SJCRH30 (cell line): ENCODE results near the gene KDM1B. TPM values are rescaled to one million over a fixed set of nuclear protein-coding genes. Genes with fewer than 3 reads are reported as not detected.
A peak's percentile ranks its signal among the peaks of the same experiment; 100 is the strongest.

Experiments used
- DNase-seq, 2 experiments: peaks; one replicate each; pipeline ENCODE4 v3.0.0-alpha.2; 2015 to 2020
- H3K27ac ChIP-seq: fragments of 250-450 bp; sonication (Bioruptor Pico); 2 replicates; pipeline ENCODE4 v1.5.1; 2020; ENCODE audit warnings: mild to moderate bottlenecking, moderate library complexity
- H3K27me3 ChIP-seq: fragments of 250-450 bp; sonication (Bioruptor Pico); 2 replicates; pipeline ENCODE4 v1.5.1; 2020; ENCODE audit warnings: mild to moderate bottlenecking, moderate library complexity
- H3K36me3 ChIP-seq: fragments of 250-450 bp; sonication (Bioruptor Pico); 2 replicates; pipeline ENCODE4 v1.5.1; 2020; ENCODE audit warnings: mild to moderate bottlenecking, moderate library complexity
- H3K4me1 ChIP-seq: fragments of 250-450 bp; sonication (Bioruptor Pico); 2 replicates; pipeline ENCODE4 v1.5.1; 2020; ENCODE audit warnings: mild to moderate bottlenecking, moderate library complexity
- H3K4me3 ChIP-seq: fragments of 250-450 bp; sonication (Bioruptor Pico); 2 replicates; pipeline ENCODE4 v1.5.1; 2020; ENCODE audit warnings: mild to moderate bottlenecking, moderate library complexity
- H3K9me3 ChIP-seq: fragments of 250-450 bp; sonication (Bioruptor Pico); replicated peaks from 2 replicates; pipeline ENCODE4 v1.5.1; 2020; ENCODE audit warnings: mild to moderate bottlenecking, moderate library complexity
- total RNA-seq: library from RNA; depleted of rRNA; stranded (reverse); fragments of >200 nt; shearing (Covaris generic); gene quantifications from 2 replicates; pipeline ENCODE4 v1.2.3, GENCODE V29; 2014; rRNA removed

The KDM1B gene, protein sequence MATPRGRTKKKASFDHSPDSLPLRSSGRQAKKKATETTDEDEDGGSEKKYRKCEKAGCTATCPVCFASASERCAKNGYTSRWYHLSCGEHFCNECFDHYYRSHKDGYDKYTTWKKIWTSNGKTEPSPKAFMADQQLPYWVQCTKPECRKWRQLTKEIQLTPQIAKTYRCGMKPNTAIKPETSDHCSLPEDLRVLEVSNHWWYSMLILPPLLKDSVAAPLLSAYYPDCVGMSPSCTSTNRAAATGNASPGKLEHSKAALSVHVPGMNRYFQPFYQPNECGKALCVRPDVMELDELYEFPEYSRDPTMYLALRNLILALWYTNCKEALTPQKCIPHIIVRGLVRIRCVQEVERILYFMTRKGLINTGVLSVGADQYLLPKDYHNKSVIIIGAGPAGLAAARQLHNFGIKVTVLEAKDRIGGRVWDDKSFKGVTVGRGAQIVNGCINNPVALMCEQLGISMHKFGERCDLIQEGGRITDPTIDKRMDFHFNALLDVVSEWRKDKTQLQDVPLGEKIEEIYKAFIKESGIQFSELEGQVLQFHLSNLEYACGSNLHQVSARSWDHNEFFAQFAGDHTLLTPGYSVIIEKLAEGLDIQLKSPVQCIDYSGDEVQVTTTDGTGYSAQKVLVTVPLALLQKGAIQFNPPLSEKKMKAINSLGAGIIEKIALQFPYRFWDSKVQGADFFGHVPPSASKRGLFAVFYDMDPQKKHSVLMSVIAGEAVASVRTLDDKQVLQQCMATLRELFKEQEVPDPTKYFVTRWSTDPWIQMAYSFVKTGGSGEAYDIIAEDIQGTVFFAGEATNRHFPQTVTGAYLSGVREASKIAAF
- 6.9 and 7.2 TPM in 2 replicates for total RNA-seq

DNA sequence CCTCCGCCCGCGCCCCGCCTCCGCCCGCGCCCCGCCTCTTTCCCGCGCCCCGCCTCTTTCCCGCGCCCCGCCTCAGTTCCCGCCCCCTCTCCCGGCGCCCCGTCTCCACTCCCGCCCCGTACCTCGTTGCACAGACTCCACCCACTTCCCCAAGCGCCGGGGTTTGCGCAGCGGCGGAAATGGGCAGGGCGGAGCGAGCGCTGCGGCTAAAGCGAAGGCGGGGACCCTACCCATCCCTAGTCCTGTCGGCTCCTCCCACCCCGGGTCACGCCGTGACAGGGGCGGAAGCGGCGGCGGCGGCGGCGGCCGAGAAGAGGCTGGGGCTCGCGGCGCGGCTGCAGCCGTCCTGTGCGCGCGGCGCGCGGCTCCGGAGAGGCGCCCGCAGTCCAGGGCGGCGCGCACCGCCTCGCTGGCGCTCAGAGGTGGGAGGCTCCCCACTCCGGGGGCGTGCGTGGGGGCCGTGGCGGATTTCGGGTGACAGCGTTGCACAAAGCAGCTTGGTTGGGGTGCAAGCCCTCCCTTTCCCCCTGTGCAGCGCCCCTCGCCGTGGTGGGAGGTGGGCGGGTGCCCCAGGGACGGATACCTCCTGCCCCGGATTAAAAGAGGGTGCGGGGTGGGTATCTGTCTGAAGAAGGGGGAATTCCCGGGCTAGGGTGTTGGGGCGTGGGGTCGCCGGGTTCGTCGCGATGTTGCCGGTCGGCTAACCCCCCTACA lies at the start of gene KDM1B:
TSS of gene KDM1B (plus strand) at position 273 of the 714 bp plus-strand sequence. CDS start 4,474 bp downstream, outside the sequence.
- Histone ChIP-seq H3K4me3 (peak within 1 kb of the TSS; percentile 90), H3K27me3 (no peaks in the 10 kb centered on the region), H3K4me1 (no peaks in the 10 kb centered on the region), H3K9me3 (no peaks in the 10 kb centered on the region), H3K36me3 (no peaks in the 10 kb centered on the region), H3K27ac (peak within 1 kb of the TSS; percentile 44; the same call in 1 of the 2 replicates)
- peak; percentile 93 to 94 for DNase-seq

DNA sequence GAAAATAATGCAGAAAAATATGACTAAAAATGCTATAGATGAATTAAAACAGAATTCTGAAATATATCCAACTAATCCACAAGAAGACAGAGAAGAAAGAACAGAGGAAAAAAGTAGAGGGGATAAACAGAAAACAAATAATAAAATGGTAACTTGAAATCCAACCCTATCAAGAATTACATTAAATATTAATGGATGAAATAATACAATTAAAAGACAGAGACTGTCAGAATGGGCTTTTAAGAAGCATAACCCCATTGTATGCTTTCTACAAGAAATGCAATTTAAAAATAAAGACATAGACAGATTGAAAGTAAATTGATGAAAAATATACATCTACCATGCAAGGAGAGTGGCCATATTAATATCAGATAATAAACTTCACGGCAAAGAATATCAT lies 48.2 kb upstream of the KDM1B start:
- DNase-seq, result no peak
- Histone ChIP-seq H3K4me1 (no peaks in the 10 kb centered on the region), H3K9me3 (no peaks in the 10 kb centered on the region), H3K36me3 (no peaks in the 10 kb centered on the region), H3K27ac (no peak overlapping the region), H3K27me3 (no peaks in the 10 kb centered on the region), H3K4me3 (no peak overlapping the region)

DNA sequence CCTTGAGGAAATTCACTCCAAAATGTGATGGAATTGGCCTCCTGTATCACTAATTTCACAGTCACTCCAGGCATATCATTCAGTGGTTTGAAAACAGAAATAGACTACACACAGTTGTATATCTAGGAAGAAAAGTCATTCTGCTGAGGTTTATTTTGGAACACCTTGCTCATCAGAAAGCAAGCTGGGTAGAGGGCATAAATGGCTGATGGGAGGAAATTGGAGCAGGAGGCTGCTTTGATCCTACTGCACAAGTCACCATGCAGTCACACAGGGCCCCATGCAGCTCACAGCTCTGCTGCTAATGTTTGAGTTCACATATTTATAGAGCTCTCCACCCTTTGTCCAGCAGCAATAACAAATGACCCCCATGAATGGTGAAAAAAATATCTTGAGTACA lies 45.1 kb upstream of the KDM1B start:
- Histone ChIP-seq H3K4me1 (no peaks in the 10 kb centered on the region), H3K27me3 (no peaks in the 10 kb centered on the region), H3K9me3 (no peaks in the 10 kb centered on the region), H3K36me3 (no peaks in the 10 kb centered on the region), H3K27ac (no peak overlapping the region), H3K4me3 (no peak overlapping the region)
- no peak for DNase-seq

DNA sequence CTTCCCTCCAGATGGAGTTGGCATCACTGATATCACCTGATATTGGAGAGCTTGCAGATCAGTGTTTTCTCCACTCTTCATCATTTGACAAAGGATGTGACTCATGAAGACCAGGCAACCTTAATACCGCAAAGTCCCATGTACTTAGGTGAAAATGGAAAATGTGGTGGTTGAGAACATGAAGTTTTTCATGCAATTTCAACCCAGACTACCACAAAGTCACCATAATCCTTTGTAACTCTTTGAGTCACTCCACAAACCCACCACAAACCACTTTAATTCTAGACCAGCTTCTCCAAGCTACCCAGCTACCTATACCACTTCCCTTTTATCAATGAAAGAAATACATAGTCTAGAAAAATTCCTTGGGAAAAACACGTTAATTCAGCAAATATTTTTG lies 39.9 kb upstream of the KDM1B start:
- no peaks in the 10 kb centered on the region for H3K9me3 ChIP-seq
- no peak for DNase-seq
- H3K4me3 ChIP-seq, result no peak overlapping the region
- no peak overlapping the region for H3K27ac ChIP-seq
- no peaks in the 10 kb centered on the region for H3K4me1 ChIP-seq
- H3K27me3 ChIP-seq, result no peaks in the 10 kb centered on the region
- H3K36me3 ChIP-seq, result no peaks in the 10 kb centered on the region

DNA sequence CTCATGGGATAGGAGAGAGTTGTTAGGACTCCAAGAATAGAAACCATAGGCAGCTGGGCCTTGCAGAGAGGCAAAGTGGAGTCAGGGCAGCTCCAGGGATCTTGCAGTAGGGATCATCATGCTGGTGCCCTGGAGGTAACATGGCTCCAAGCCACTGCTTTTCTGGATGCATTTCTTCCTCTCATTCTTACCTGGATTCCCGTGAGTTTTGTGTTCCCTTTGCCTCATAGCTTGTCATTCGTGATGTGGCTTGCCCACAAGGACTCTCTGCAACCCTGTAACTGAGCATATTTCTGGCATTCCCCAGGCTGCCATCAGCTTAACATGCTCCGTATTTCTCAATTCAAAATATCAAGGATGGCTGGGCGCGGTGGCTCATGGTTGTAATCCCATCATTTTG lies 38.1 kb upstream of the KDM1B start:
- Histone ChIP-seq H3K9me3 (no peaks in the 10 kb centered on the region), H3K36me3 (no peaks in the 10 kb centered on the region), H3K4me3 (no peak overlapping the region), H3K27ac (no peak overlapping the region), H3K4me1 (no peaks in the 10 kb centered on the region), H3K27me3 (no peaks in the 10 kb centered on the region)
- no peak for DNase-seq

DNA sequence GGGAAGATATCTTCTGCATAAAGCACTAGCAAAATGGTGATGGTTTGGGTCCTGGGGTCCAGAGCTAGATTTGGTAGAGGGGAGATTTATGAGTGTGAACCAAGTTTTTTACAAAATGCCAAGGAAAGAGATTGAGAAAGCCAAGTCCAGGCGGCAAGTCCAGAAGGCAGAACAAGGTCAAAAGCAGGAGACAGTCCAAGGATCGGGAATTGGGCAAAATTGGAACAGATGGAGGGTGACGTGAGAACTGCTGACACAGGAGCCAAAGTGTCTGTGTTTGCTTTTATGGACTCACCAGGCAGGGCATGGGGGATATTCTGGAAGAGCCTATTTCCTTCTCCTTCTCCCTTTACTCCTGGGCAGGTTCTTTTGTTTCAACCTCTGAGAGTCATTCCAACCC lies 36.9 kb upstream of the KDM1B start:
- no peak overlapping the region for H3K27ac ChIP-seq
- no peak overlapping the region for H3K4me3 ChIP-seq
- no peaks in the 10 kb centered on the region for H3K9me3 ChIP-seq
- no peaks in the 10 kb centered on the region for H3K4me1 ChIP-seq
- no peaks in the 10 kb centered on the region for H3K36me3 ChIP-seq
- DNase-seq, result no peak
- H3K27me3 ChIP-seq, result no peaks in the 10 kb centered on the region

DNA sequence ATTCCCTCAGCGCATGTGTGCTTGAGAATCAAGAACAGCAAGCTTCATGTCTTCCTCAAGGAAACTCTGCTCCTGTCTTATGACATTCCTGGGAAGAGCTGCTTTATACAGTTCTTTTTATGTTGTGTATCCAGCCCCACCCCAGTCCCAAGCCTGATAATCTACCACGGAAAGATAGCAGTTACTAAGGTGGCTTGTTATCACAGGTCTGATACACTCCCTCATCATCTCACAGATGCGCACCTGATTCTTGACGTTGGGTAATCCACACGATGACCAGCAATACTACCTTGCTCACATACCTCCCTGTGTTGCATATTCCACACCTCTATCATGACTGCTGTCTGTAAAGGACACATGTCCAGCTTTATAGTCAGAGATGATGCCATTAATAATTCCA lies 36.0 kb upstream of the KDM1B start:
- H3K4me1 ChIP-seq, result no peaks in the 10 kb centered on the region
- H3K36me3 ChIP-seq, result no peaks in the 10 kb centered on the region
- no peak overlapping the region for H3K4me3 ChIP-seq
- no peaks in the 10 kb centered on the region for H3K27me3 ChIP-seq
- no peak for DNase-seq
- H3K27ac ChIP-seq, result no peak overlapping the region
- H3K9me3 ChIP-seq, result no peaks in the 10 kb centered on the region

DNA sequence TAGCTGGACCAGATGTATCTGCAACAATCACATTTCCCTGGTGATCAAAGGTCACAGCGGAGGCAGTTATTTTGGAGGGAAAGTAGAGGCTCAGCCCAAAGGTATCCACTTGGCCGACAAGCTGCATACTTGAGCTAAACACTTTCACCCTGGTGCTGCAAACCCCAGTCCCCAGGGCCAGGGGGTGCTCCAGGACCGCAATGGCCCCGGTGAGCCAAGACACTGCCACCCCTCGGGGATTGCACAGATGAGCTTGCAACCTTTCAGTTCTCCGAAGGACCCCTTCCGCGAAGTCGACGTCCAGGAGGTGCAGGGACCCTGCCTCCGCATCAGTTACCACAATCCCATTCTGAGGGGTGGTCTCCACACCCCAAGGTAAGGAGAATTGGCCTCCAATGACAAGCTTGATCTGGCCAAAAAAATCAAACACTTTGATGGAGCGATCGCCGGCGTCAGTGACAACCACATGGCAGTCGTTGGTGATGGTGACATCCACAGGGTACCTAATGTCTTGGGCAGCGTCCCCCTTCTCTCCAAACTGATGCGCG lies 33.6 kb upstream of the KDM1B start:
- Histone ChIP-seq H3K4me3 (no peak overlapping the region), H3K27me3 (no peaks in the 10 kb centered on the region), H3K9me3 (no peaks in the 10 kb centered on the region), H3K4me1 (no peaks in the 10 kb centered on the region), H3K36me3 (no peaks in the 10 kb centered on the region), H3K27ac (no peak overlapping the region)
- DNase-seq, result no peak

DNA sequence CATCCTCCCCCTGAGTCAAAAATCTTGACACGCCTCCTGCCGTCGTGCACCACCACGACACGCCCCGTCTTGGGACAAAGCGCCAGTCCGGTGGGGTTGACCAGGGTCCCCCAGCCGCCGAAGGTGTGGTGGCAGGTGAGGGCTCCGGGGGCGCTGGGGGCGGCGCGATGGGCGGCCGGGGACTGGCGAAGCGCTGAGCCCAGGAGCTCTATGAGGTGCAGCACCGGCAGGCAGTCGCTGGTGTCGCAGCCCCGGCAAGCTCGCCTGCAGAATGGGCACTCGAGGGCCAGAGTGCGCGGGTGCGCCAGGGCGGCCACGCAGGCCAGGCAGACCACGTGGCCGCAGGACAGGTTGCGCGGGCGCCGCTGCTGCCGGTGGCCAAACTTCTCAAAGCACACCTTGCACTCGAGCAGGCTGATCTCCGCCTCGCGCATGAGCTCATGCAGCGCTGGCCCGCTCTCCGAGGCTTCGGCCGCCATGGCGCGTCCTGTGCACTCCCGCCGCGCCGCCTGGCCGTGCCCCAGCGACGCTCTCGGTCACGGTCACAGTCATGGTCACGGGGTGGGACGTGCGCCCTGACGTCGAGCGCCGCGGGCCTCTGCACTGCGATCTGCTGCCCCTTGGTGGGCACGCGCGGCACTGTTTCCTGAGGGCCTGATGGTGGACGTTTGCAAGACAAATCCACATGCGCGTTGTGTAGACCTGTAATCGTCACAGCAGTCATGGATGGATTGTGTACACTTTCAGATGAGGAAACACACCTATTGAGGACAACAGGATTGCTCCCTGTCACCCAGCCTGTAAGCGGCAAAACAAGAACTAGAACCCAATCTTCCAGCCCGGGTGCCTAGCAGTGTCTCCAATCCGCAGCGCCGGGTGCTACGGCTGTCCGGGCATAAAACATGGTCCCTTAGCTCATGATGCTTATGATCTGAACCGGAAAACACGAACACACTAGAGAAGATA lies 32.8 kb upstream of the KDM1B start, which contains the start of gene NHLRC1:
TSS of gene NHLRC1 (minus strand) at position 550 of the 966 bp plus-strand sequence. CDS start at position 479, 71 bp downstream.
- Histone ChIP-seq H3K4me1 (no peaks in the 10 kb centered on the region), H3K4me3 (no peak within 1 kb of the TSS), H3K9me3 (no peaks in the 10 kb centered on the region), H3K36me3 (no peaks in the 10 kb centered on the region), H3K27me3 (no peaks in the 10 kb centered on the region), H3K27ac (no peak within 1 kb of the TSS)
- no peak for DNase-seq

DNA sequence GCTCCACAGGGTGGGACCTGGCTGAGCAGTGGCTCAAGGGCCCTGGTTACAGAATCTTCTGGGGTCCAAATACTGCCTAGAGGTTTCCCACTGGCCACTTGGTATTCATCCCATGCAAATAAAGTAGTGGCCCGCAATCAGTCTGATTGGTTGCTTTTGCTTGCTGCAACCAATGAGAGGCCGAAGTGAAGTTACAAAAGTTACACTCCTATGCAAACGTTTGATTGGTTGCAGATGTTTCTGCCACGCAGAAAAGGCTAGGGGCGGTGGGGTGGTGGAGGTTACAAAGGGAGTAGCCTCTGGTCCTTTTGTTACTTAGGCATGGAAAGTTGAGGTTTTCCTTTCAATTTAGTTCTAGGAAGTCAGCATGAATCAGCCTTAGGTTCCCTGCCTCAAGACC lies 29.1 kb upstream of the KDM1B start:
- Histone ChIP-seq H3K4me3 (no peak overlapping the region), H3K4me1 (no peaks in the 10 kb centered on the region), H3K36me3 (no peaks in the 10 kb centered on the region), H3K27ac (no peak overlapping the region), H3K27me3 (no peaks in the 10 kb centered on the region), H3K9me3 (no peaks in the 10 kb centered on the region)
- no peak for DNase-seq

DNA sequence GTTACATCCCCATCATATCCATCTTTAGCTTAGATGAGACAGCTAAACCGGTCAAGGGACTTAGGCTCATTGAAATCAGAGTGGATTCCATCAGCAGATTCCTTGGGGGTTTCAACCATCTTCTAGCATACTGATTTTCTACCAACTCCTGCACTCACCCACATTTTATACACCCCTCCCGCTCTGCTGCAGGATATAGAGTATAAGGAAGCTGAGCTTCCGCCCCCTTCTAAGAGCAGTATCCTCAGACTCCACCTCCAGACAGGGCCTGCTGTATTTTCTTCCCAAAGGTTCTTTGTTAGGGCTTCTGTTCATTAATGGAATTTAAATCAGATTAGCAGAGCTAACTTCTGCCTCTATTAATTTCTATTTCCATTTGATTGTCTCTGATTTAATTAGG lies 22.9 kb upstream of the KDM1B start:
- DNase-seq, result no peak
- Histone ChIP-seq H3K36me3 (no peaks in the 10 kb centered on the region), H3K4me1 (no peaks in the 10 kb centered on the region), H3K9me3 (no peaks in the 10 kb centered on the region), H3K4me3 (no peak overlapping the region), H3K27me3 (no peaks in the 10 kb centered on the region), H3K27ac (no peak overlapping the region)

DNA sequence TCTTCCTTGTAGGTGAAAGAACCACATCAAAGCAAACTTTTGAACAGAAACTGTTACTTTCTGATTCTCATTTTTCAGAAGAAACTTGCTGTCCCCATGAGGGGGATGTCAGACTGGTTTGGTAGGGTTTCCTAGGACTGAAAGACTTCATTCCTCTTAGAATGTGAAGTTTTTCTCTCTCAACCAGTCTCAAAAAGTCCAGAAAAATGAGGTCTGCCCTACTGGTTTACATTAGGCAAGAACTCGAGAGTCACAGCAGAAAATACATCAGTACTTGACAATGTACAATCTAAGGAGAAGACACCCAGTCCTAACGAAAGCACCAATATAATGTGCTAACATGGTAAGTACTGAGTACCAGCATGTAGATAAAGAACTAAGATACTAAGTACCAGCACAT lies 20.1 kb upstream of the KDM1B start:
- DNase-seq, result no peak
- Histone ChIP-seq H3K9me3 (no peaks in the 10 kb centered on the region), H3K4me3 (no peak overlapping the region), H3K4me1 (no peaks in the 10 kb centered on the region), H3K36me3 (no peaks in the 10 kb centered on the region), H3K27me3 (no peaks in the 10 kb centered on the region), H3K27ac (no peak overlapping the region)

DNA sequence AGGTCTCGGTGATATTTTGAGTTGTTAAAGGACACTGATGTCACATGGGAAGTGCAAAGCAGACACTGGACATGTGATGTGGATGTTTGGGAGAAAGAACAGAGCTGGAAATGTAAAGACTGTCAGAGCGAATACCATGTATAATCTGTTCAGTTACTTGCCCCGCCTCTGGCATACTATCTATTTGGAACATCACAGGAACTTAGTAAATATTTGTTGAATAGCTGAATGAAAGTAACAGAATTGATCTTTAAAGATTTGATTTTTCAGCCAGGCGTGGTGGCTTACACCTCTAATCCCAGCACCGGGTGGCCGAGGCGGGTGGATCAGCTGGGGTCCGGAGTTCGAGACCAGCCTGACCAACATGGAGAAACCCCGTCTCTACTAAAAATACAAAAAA lies 19.0 kb upstream of the KDM1B start:
- no peaks in the 10 kb centered on the region for H3K9me3 ChIP-seq

DNA sequence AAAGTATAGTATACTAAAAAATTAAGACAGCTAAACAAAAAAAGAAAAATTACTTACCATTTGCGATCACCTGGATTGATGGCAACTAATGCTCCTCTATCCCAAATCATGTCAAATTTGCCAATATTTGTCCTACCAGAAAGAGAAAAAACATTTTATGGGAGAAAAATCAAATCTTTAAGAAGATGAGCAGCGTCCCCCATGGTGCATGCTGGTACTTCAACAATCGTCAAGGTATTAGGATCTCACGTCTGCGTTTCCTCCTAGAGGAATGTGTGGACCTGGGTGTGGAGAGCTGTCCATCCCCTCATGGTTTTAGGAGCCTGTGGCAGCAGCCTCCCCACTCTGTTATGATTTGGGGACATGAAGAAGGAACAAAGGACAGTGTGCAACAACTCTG lies 16.3 kb upstream of the KDM1B start:
- H3K36me3 ChIP-seq, result no peaks in the 10 kb centered on the region
- no peaks in the 10 kb centered on the region for H3K9me3 ChIP-seq
- no peaks in the 10 kb centered on the region for H3K27me3 ChIP-seq

More for the DNA sequence above, 19.0 kb upstream of the KDM1B start:
- Histone ChIP-seq H3K4me1 (no peaks in the 10 kb centered on the region), H3K36me3 (no peaks in the 10 kb centered on the region), H3K27ac (no peak overlapping the region), H3K27me3 (no peaks in the 10 kb centered on the region), H3K4me3 (no peak overlapping the region)
- no peak for DNase-seq

More for the DNA sequence above, 16.3 kb upstream of the KDM1B start:
- H3K27ac ChIP-seq, result no peak overlapping the region
- H3K4me3 ChIP-seq, result no peak overlapping the region
- H3K4me1 ChIP-seq, result no peaks in the 10 kb centered on the region
- no peak for DNase-seq
